HEK293T (cell line): ENCODE measurements around the gene LCP2.

Experiments
- CTCF ChIA-PET: fragments of 350-600 bp; formaldehyde crosslinking; extraction: SDS; loops from one replicate; lab custom pipeline; 2021; ENCODE audit warnings: antibody characterized with exemption, inconsistent platforms; lab: Yijun Ruan, JAX
- POLR2A ChIA-PET: fragments of 350-600 bp; formaldehyde crosslinking; extraction: SDS; loops from one replicate; lab custom pipeline; 2020; ENCODE audit warnings: antibody characterized with exemption, inconsistent platforms; lab: Yijun Ruan, JAX
- DNase-seq: peaks from one replicate; pipeline ENCODE4 v3.0.0; 2012; ENCODE audit warnings: mixed read lengths; ENCODE audit errors: extremely low spot score
- ARNT ChIP-seq: fragments of 450-650 bp; IDR thresholded peaks from 2 replicates; pipeline ENCODE4 v1.6.1; 2017; ENCODE audit warnings: mild to moderate bottlenecking
- BHLHE40 ChIP-seq: fragments of 450-650 bp; IDR thresholded peaks from 2 replicates; pipeline ENCODE4 v1.6.1; 2016; ENCODE audit warnings: mild to moderate bottlenecking, moderate library complexity, borderline replicate concordance
- CTBP1 ChIP-seq: fragments of 450-650 bp; IDR thresholded peaks from 2 replicates; pipeline ENCODE4 v1.6.1; 2016; ENCODE audit warnings: borderline replicate concordance
- ELF4 ChIP-seq: fragments of 450-650 bp; IDR thresholded peaks from 2 replicates; pipeline ENCODE4 v1.6.1; 2017; ENCODE audit warnings: antibody characterized with exemption
- FOXA1 ChIP-seq: fragments of 450-650 bp; IDR thresholded peaks from 2 replicates; pipeline ENCODE4 v1.6.1; 2016; ENCODE audit warnings: mild to moderate bottlenecking
- FOXK2 ChIP-seq: fragments of 450-650 bp; IDR thresholded peaks from 2 replicates; pipeline ENCODE4 v1.6.1; 2016; ENCODE audit warnings: mild to moderate bottlenecking
- FOXM1 ChIP-seq: fragments of 450-650 bp; IDR thresholded peaks from 2 replicates; pipeline ENCODE4 v1.6.1; 2017; ENCODE audit warnings: mild to moderate bottlenecking, borderline replicate concordance
- HDGF ChIP-seq: fragments of 450-650 bp; IDR thresholded peaks from 2 replicates; pipeline ENCODE4 v1.6.1; 2017; ENCODE audit warnings: antibody characterized with exemption, borderline replicate concordance
- L3MBTL2 ChIP-seq: fragments of 450-650 bp; conservative IDR thresholded peaks from 2 replicates; pipeline ENCODE4 v1.6.1; 2016; ENCODE audit warnings: mild to moderate bottlenecking
- LEF1 ChIP-seq: fragments of 450-650 bp; IDR thresholded peaks from 2 replicates; pipeline ENCODE4 v1.6.1; 2017; ENCODE audit warnings: mild to moderate bottlenecking, borderline replicate concordance
- NFRKB ChIP-seq: fragments of 450-650 bp; IDR thresholded peaks from 2 replicates; pipeline ENCODE4 v1.6.1; 2016; ENCODE audit warnings: mild to moderate bottlenecking, moderate library complexity
- SP1 ChIP-seq: fragments of 450-650 bp; IDR thresholded peaks from 2 replicates; pipeline ENCODE4 v1.6.1; 2017
- SUZ12 ChIP-seq: fragments of 450-650 bp; IDR thresholded peaks from 2 replicates; pipeline ENCODE4 v1.6.1; 2016; ENCODE audit warnings: mild to moderate bottlenecking
- TARDBP ChIP-seq: fragments of 450-650 bp; IDR thresholded peaks from 2 replicates; pipeline ENCODE4 v1.6.1; 2016
- ZNF384 ChIP-seq: fragments of 450-650 bp; IDR thresholded peaks from 2 replicates; pipeline ENCODE4 v1.6.1; 2016
- TF ChIP-seq, protein P1 (sequence below): fragments of 450-650 bp; IDR thresholded peaks from 2 replicates; pipeline ENCODE4 v1.6.1; 2016

The LCP2 gene

DNA sequence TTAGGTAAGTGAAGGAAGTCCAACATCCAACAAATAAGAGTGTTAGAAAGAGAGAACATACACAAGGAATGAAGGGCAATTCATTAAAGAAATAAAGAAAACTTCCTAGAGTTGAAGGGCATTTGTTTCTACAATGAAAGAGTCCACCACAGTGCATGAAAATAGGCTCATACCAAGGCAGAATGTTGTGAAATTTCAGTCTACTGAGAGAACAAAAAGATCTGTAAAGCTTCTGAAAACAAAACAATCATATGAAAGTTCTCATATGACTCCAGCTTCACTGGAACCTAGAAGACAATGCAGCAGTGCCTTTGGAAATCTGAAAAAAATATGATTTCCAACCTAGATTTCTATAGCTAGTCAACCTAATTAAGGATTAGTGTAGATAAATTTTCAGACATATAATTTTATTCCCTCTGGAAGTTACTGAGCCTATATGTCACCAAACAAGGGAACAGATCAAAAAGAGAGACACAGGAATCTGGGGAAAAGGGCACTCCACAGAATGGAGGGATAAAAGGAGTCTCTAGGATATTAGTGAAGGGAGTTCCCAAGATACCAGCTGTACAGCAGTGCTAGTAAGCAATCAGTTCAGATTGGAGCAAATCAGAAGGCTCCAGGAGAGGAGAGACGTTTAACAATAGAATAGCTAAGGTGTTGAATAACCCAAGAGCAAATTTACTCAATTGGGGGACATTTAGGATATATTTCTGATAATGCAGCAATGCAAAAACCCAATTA lies 59.0 kb downstream of the LCP2 start:
- TF ChIP-seq SUZ12 (no peak), SP1 (no peak), TARDBP (no peak), HDGF (no peak), CTBP1 (no peak), FOXM1 (no peak), BHLHE40 (no peak), ZNF384 (no peak), FOXK2 (no peak), L3MBTL2 (no peak), ARNT (no peak), FOXA1 (no peak), ELF4 (no peak), NFRKB (no peak)
- TF ChIP-seq, protein P1, sequence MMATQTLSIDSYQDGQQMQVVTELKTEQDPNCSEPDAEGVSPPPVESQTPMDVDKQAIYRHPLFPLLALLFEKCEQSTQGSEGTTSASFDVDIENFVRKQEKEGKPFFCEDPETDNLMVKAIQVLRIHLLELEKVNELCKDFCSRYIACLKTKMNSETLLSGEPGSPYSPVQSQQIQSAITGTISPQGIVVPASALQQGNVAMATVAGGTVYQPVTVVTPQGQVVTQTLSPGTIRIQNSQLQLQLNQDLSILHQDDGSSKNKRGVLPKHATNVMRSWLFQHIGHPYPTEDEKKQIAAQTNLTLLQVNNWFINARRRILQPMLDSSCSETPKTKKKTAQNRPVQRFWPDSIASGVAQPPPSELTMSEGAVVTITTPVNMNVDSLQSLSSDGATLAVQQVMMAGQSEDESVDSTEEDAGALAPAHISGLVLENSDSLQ: no peak
- CTCF ChIA-PET: interaction anchor here (0.7 kb wide), 2 partner anchors 13 to 195 kb away, joined by 3 to 4 read pairs; no protein-coding TSS in a partner anchor
- no peak for DNase-seq
- POLR2A ChIA-PET: no interaction called here

DNA sequence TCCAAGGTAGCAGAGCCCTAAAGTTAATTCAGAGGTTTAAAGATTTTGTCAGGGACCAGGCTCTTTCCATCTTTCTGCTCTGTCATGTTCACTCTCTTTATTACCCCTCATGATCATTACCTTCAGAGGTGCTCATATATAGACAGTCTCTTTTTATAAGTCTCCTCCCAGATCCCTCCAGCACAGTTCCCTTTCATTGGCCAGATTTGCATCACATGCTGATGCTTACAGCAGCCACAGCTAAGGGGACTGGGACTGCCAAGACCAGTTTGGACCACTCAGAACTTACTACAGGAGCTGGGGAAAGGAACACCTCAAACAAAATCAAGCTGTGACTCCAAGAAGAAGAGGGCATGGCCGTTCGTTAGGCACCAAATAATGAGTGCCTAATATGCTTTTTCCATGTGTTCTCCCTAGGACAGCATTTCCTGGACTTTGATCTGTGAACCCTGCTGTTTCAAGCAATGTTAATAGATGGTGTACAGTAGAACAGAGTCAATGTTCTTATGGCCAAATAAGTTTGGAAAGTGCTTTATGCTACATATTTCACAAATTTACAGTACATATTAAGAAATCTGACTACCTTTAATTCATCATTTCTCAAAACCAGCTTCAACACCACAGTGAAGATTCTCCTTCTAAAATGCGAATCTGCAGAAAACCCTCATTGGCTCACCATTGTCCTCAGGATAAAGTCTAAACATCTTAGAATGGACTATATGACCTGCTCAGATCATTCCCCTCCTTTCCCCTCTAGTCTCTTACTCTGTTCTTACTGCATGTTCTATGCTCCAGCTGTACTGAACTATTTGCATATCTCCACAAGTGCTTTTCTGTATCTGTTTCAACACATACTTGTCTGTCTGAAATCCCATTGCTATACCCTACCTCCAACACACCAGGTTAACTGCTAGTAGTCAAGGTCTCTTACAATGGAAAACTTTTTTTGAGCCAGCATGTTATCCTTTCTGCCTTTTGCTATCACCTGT lies 61.4 kb downstream of the LCP2 start:
- CTCF ChIA-PET: interaction anchor here (1.4 kb wide), 1 partner anchor 31 kb away, joined by 5 read pairs; no protein-coding TSS in a partner anchor
- TF ChIP-seq NFRKB (no peak), HDGF (no peak), LEF1 (no peak), ZNF384 (no peak), FOXA1 (no peak), FOXK2 (no peak), CTBP1 (no peak), FOXM1 (no peak), L3MBTL2 (no peak), SUZ12 (no peak), ARNT (no peak), SP1 (no peak), BHLHE40 (no peak), ELF4 (no peak), TARDBP (no peak)
- TF ChIP-seq, protein P1: no peak
- POLR2A ChIA-PET: no interaction called here
- no peak for DNase-seq

DNA sequence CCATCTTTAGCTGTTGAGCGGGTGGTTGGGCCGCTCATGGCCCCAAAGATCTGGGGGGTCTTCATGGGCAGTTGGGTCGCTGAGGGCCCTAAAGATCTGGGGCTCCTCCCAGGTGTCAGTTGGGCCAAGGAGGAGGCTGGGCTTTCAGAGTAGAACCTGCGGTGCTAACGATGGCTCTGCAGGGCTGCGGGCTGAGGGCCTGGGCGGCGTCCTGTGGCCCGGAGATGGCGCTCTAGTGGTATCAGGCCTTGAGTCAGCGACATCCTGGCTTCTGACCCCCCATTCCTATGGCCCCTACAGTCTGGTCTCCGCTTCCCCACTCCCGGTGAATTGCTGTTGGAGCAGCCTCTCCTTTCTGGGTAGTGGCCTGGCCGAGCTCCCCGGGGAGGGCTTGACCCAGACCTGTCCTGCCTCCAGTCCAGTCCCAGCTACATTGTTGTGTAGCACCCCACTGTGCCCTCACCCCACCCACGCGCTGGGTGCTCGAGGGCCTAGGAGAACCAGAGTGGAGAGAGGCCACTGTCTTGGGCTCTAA lies 64.2 kb downstream of the LCP2 start:
- TF ChIP-seq L3MBTL2 (no peak), TARDBP (no peak), ELF4 (no peak), SUZ12 (no peak)
- ChIA-PET POLR2A (no interaction called here), CTCF (no interaction called here)
- no peak for DNase-seq

DNA sequence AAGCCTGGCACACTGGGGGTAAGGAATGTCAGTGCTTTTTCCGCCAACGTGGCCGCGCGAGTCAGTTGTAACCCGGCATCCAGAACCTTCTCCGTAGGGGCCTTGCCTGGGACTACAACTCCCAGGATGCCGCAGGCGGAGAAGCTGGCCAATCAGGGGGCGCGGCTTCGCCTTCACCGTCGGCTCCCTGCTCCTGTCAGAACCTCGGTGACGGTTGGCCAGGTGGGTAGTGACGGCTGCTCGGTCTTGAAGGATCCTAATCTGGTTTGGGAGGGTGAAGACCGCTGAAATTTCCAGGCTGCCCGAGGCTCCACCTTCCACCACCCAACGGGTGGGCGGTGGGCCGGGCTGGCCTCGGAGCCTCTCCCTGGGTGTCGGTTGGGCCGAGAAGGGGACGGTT lies 64.8 kb downstream of the LCP2 start, which contains the start of gene C5orf58:
C5orf58 (plus strand) TSS at position 200 of the 400 bp plus-strand sequence. CDS start 1,992 bp downstream, outside the sequence.
- ChIA-PET CTCF (no interaction called here), POLR2A (no interaction called here)
- TF ChIP-seq ARNT: no peak
- no peak for TF ChIP-seq FOXM1
- no peak for TF ChIP-seq ZNF384
- TF ChIP-seq NFRKB: no peak
- TF ChIP-seq HDGF: no peak
- TF ChIP-seq, protein P1: no peak
- no peak for TF ChIP-seq LEF1
- TF ChIP-seq BHLHE40: no peak
- no peak for TF ChIP-seq FOXA1
- no peak for TF ChIP-seq SP1
- TF ChIP-seq ELF4: no peak
- no peak for TF ChIP-seq FOXK2
- TF ChIP-seq SUZ12: no peak
- no peak for TF ChIP-seq CTBP1
- no peak for DNase-seq

DNA sequence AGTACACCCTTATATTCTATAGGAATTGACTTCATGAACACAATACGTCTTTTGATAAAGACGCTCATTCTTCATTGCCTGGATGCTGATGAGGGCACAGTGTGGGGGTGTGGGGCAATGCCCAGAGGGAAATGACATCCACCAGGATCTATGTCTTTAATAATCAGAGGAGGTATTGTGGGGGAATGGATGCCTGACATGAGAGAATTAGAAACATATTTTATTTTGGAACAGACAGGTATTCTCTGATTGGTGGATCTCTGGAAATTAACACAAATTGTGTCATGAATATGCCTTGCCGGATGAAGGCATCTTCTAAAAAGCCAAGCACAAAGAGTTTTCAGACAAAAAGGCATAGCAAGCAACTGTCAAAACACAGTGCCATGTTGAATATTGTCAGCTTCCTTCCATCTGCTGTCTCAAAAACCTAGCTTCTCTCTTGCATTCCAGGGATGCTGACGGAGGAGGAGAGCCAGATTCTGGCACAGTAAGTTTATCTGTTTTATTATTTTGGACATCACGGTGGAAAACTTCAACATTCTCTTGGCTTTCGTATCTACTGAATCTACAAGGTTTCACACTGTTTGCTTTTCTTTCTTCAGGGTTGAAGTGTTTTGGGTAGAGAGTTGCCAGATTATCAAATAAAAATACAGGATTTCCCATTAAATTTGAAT lies 68.7 kb downstream of the LCP2 start:
- TF ChIP-seq L3MBTL2: no peak
- no peak for TF ChIP-seq SUZ12
- no peak for TF ChIP-seq TARDBP
- no peak for TF ChIP-seq FOXK2
- no peak for TF ChIP-seq ZNF384
- no peak for TF ChIP-seq SP1
- TF ChIP-seq, protein P1: no peak
- no peak for TF ChIP-seq LEF1
- TF ChIP-seq FOXM1: no peak
- no peak for TF ChIP-seq NFRKB
- no peak for TF ChIP-seq FOXA1
- no peak for TF ChIP-seq BHLHE40
- no peak for TF ChIP-seq ARNT
- no peak for TF ChIP-seq ELF4
- CTCF ChIA-PET: interaction anchor here (1.2 kb wide), 1 partner anchor 38 kb away, joined by 3 read pairs; no protein-coding TSS in a partner anchor
- DNase-seq: no peak
- POLR2A ChIA-PET: no interaction called here
